GM18861 (cell line): ENCODE measurements around the gene CDHR2.
A peak's percentile ranks its signal among the peaks of the same experiment; 100 is the strongest.

ENCODE experiments used
- ATAC-seq: cut with Tn5 transposase; IDR thresholded peaks from one replicate; pipeline ENCODE4 v1.9.1; 2021; ENCODE audit not compliant: unreplicated experiment

CDHR2 gene

DNA sequence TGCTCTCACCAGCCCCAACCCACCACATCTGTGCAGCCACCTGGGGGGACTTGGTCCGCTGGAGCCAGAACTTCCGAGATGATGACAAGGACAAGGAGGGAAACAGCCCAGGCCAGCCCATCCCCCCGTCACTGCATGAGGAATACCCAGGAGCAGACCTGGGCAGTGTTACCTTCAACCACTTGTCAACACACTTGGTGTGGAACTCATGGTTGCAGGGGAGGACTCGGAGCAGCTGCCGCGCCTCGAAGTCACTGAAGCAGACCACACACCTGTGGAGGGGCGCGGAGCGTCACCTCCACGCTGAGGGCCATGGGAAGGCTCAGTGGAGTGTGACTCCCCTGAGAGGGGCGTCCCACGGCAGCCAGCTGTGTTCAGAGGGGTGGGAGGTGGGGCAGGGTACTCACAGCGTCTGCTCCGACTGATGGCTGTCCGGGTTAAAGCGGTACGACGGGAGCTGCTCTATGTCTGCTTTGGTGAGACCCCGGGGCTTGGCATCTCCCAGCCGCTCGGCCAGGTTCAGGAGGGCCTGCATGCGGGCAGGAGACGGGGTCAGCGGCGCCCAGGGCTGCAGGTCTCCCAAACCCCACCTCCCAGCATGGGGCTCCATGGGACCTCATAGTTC is 19.9 kb upstream of the CDHR2 start:
- no peak for ATAC-seq

GRCh38 chr5:176529741-176530141 is 19.4 kb upstream of the CDHR2 start:
- ATAC-seq = no peak

- ATAC-seq = no peak
These were observed 18.7 kb upstream of the CDHR2 start for GRCh38 chr5:176530393-176530982.

GRCh38 chr5:176530983-176531901 is 17.9 kb upstream of the CDHR2 start:
- ATAC-seq = no peak

DNA sequence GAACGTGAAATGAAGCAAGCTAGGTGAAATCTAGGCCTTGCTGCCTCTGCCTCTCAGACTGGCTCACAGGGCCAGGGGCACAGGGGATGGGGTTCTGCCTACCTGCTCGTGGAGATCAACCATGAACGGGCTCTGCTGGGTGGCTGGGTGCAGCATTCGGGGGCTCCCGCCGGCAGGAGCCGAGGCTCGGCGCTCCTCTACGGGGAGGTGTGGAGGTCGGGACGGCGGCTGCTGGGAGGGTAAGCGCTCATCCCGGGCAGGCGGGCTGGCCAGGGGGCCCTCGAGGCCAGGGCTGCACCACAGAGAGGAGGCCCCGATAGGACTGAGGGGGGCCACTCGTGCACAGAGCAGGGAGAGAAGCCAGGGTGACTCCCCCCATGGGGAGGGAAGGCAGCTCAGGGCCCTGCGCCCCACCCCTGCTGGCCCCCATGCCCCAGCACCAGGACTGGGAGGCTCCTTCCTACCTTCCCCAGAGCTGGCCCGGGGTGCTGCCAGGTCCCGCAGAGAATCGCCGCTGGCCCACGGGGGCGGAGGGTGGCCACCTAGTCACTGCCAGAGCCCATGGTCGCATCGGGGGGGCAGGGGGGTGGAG is 17.1 kb upstream of the CDHR2 start:
- no peak for ATAC-seq

GRCh38 chr5:176532795-176533194 is 16.3 kb upstream of the CDHR2 start:
- ATAC-seq = no peak

- ATAC-seq = no peak
These were observed 15.8 kb upstream of the CDHR2 start for GRCh38 chr5:176533390-176533789.

GRCh38 chr5:176533894-176534611 is 15.1 kb upstream of the CDHR2 start:
- ATAC-seq = no peak

DNA sequence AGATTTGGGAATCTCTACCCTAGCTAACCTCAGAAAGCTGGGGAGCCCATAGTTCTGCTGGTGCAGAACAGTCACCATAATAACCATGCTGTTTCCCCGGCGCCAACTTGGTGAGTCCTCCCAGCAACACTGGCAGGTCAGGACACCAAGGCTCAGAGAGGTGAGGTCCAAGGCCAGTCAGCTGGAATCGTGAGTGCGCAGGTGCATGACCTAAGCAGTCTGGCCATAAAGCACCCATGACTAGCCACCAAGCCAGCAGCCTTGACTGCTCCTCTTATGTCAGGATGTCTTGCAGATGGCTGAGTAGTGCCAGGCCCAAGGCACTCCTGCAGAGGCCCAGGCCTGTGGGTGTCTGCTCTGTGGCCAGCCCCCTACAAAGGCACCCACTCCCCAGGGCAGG is 14.5 kb upstream of the CDHR2 start:
- ATAC-seq = no peak

DNA sequence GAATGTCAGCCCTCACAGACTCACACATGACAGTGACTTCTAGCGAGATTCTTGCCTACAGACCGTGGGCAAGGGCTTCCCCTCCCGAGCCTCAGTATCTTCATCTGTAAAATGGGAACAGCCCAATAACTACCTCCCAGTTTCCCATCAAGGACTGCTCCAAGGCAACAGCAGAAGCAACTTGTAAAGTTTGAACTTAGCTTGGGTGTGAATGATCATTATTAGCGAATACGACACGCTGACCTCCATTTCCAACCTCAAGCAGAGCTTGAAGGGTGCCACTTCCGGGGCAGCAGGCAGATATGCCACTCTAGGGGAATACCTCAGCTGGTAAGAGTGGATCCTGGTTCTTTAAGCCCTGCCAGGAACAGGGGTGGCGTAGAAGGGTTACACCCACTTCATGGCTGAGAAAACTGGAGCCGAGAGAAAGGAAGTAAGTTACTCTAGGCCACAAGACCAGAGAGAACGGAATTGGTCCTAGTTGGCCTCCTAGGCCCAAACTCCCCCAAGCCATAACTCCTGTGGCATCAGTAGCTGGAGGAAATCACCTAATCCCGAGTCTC is 14.0 kb upstream of the CDHR2 start:
- no peak for ATAC-seq

DNA sequence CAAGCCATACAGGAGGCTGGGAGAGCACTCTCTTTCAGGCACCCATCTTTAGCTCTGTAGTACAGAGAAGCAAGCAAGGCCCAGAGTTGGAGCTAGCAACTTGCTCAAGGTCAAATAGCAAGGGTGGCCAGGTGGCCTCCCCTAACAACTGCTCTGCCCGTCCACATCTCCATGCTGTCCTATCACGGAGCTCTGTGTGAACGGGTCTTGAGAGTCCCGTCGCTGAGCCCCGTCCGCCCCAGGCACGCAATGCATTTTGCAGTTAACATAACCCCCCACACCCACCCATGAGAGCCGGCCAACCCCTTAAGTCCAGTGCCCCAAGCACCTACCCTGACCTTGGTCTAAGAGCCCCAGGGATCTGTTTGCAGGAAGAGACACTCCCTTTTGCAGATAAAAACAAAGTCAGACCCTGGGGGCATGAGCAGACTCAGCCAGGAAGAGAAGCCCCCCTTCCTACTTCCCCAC is 13.4 kb upstream of the CDHR2 start:
- ATAC-seq = no peak

GRCh38 chr5:176536132-176536901 is 12.8 kb upstream of the CDHR2 start:
- ATAC-seq = no peak

DNA sequence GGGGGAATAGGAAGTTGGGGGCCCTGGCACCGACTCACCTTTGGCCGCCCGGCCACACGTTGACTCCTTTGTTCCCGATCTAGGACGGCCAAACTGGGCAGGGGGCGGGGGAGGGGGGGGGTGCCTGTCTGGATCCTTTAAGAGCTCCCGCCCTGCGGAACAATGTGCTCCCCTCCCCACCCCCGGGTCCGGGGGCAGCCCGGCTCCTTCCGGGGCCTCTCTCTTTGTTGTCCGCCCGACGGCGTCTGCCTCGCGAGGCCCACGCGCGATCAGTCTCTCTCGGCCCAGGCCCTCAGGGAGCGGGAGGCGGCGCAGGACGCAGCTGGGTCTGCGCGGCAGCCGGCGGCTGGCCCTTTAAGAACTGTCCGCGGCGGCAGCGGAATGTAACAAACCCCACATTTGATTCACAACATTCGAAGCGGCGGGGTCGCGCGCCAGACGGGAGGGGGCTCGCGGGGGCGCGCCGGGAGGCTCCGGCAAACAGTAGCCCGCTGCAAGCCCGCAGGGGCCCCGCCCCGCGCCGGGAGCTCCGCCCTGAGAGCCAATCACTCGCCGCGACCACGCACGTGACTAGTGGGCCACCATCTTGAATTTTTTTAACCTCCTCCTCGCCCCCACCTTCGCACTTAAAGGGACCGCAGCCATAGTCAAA is 12.1 kb upstream of the CDHR2 start, which contains the start of gene RNF44:
RNF44 (minus strand) TSS at position 501 of the 652 bp plus-strand sequence. CDS start 4,930 bp downstream, outside the sequence.
- ATAC-seq = peak; percentile 42

GRCh38 chr5:176537554-176538229 is 11.4 kb upstream of the CDHR2 start:
- peak; percentile 56 for ATAC-seq

- ATAC-seq = no peak
These were observed 10.7 kb upstream of the CDHR2 start for GRCh38 chr5:176538230-176538988.

DNA sequence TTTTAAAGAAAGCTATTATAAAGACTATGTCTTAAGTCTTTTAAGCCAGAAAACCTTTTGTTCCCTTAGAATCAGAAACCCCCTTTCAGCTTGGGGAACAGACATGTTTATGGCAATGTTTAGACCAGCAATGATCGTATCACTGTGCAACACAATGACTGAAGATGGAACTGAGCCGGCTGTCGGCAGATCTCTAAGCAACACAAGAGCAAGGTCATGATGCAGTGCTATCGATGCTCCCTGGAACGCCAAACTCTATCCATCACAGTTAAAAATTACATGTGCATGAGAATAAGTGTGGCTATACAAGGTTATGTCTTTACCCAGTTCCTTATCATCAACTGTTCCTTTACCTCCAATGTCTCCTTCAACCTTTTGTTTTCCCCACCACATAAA is 10.2 kb upstream of the CDHR2 start:
- no peak for ATAC-seq

GRCh38 chr5:176540476-176540899 is 8.7 kb upstream of the CDHR2 start:
- ATAC-seq = no peak

GRCh38 chr5:176540956-176541337 is 8.2 kb upstream of the CDHR2 start:
- ATAC-seq = no peak
